Hippocampal formation (tissue), 2 donors: ENCODE results near the gene PPP1R9A.

Source experiments
- DNase-seq, 2 donors: peaks; one replicate each; lab custom pipeline; 2025; lab: John Stamatoyannopoulos, UW

Gene PPP1R9A

DNA sequence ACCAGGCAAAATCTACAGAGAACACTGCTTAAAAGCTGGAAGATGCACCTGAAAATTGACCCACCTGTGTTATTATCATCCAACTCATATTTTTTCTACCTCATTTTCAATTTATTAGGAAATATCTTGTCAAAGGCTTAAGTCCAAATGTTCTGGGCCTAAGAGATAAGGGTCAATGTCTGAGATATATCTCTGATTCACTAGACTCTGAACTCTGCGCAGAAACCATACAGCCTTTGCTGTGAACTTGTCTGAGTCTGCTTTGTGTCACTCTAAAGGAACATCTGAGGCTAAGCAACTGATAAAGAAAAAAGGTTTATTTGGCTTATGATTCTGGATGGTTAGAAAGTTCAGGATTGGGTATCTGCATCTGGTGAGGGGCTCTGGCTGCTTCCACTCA lies 413.3 kb downstream of the PPP1R9A start:
- DNase-seq: no peak

DNA sequence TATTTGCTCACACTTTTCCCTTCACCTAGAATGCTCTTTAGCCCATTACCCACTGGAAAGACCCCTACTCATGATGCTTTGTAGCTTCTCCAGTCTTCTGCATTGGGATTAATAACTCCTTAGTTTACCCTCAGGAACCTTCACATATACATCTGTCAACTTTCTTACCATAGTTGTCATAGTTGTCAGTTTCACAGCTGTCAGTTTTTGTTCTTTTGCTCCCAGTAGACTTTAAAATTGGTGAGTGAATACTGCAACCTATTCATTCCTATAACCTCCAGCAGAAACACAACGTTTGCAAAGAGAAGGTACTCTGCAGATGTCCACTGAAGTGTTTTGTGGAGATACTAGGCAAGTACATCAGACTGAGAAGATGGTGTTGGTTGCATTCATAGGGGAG lies 414.3 kb downstream of the PPP1R9A start:
- no peak for DNase-seq

DNA sequence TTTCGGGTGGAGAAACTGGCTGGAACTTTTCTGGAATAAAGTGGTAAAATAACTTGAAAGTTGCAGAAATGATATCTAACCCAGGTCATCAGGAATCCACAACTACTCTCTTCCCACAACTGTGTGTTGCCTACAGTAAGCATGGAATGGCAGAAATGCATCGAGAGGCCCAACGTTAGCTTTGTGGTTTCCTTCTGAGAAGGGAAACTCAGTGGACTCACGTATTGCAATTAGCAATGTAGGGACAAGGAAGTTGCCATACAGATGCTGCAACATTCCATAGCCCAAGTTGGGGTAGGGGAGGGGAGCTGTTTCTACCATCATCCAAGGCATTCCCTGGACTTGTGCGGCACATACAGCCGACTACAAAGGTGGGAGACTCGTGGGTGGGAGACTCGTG lies 415.0 kb downstream of the PPP1R9A start:
- DNase-seq: no peak

DNA sequence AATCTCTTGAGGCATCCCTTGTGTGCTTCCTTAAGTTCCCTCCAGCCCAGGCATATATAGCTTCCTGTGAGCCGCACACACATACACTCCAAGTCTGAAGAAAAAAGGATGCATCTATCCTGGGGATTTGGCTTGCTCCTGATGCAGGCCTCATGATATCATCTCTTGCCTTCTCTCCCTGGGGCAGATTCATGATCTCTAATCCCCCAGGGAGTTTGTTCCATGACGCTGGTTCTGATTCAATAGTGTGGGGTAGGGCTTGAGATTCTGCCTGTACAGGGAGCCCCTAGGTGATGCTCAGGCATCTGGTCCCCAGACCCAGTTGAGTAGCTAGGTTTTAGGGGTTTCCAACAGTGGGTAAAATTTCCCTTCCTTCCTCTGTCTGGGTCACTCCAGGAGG lies 415.5 kb downstream of the PPP1R9A start:
- DNase-seq: no peak

DNA sequence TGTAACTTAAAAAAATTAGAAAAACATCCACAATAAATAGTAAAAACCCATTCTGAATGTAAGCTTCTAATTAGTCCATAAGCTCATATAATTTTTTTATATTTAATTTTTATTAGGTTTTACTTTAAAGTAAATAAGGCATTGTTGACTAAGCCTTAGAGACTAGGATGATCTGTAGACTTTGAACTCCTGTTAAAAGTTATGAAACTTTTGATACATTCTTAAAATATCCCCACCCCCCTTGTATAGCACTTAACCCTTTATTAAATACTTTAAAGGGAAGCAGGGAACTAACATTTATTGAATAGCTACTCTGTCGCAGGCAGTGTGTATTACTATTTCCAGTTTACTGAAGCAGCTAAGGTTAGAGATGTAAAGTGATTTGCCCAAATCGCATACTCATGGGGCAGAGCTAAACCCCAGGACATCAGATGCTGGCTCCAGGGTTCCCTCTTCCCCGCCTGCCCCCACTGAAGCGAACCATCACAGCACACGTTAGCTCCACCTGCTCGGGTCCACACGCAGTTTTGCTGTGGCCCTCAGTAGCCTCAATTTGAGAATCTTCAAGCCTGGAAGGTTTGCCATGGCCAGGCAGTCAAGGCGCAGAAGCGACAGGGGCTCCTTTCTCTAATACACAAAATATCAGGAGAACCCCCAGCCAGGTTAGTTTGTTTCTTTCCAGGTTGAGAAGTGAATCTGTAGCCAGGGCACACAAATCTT lies 416.2 kb downstream of the PPP1R9A start:
- no peak for DNase-seq

DNA sequence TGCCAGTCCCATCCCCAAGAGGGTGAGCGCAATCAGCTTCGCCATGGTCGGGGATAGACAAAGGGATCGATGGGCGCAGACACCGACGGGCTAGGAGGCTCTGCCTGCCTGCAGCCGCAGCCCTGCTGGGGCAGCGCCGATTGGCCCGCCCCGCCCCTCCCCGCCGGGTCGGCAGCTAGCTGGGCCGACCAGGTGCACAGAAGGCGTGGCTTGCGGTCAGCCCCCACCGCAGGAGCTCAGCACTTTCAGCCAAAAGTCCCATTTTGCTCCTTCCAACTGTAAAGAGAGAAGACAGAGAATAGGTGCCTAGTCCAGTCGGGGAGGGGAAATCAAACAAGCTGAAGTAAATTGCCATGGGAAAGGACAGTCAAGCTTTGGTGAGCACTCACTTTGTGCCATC lies 417.0 kb downstream of the PPP1R9A start, which contains the start of gene PON1:
TSS of gene PON1 (minus strand) at position 102 of the 400 bp plus-strand sequence. CDS start at position 45, 57 bp downstream.
- no peak for DNase-seq

DNA sequence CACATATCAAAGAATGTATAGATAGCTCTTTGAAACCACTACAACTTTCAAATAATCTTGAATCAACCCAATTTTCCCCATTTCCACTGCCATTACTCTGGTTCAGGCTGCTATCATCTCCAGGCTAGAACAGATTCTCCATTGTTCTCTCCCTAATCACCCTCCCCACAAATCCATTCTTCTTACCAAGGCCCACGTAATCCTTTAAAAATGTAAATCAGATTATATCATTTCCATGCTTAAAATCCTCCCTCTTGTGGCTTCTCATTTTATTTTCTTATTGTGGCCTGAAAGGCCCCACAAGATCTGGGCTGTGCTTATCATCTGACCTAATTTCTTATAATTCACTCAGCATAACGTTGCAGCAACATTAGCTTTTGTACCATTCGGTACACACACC lies 420.0 kb downstream of the PPP1R9A start:
- DNase-seq: no peak

DNA sequence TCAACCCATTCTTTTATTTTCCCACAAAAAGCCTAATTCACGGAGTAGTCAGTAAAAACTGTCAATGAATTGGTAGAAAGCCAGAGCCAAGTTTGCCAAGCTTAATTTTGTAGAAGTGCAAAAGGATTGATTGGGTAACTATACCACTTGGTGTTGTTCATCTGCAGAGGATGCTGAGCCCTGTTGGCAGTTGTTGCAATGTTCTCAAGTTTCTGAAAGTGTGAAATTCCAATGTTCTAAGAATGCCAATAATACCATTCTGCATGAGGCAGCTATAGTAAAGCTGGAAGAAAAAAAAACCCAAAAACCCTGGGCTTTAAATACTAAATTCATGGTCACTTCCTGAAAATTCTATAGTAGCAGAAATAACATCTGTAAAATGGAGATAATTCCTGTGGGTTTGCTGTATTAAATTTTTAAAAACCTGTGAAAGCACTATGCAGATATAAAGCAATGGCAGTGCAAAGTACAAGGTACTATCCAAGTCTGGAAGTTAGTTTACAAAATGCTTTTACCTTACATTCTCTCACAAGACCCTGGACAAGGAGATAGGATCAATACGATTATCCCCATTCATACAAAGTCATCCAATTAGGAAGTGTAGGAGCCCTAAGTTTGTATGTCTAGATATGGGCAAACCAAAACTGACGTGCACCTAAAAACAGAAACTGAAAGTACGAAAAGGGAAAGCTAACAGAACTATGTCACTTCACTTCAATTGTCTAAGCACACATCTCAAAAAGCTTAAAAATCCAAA lies 423.0 kb downstream of the PPP1R9A start:
- no peak for DNase-seq

DNA sequence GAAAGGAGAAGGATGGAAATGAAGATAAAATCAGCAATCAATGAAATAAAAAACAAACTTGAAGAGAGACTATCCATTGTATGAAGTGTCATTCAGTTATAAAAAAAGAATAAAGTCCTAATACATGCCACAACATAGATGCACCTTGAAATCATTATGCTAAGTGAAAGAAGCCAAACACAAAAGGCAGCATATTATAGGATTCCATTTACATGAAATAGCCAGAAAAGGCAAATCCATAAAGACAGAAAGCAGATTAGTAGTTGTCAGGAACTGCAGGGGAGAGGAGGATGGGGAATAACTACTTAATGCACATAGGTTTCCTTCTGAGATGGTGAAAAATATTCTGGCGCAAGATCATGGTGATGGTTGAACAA lies 423.6 kb downstream of the PPP1R9A start:
- DNase-seq: no peak

DNA sequence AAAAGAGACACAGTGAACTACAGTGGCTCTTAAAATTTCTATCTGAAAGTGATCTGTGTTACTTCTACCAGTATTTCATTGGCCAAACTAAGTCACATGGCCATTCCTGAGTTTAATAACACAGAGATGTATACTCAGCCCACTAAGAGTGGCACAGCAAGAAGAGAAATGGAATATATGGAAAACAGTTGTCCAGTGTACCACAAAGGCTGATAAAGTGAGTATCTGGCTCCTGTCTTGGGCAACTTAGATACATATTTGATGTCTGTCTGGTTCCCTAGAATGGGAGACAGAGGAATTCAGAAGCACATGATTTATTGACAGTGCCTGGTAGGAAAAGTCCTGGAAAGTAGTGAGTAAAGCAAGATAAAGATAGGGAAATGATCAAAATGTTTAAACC lies 427.1 kb downstream of the PPP1R9A start:
- no peak for DNase-seq

DNA sequence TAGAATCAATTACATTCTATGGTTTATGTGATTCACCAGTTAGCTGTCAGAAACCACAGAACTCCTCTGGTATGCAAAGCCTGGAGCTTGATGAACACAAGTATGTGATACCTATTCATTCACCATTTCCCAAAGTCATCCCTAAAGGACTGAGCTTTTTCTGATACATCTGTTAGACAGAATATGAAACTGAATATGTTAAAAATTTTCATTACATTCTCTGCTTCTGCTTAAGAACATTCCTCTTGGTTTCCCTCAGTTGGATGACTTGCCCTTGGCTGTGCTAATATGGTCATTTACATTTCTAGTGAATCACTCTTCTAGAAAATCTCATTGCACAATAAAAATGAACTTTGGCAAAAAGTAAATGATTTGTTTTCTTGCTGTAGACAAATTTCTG lies 427.7 kb downstream of the PPP1R9A start:
- DNase-seq: no peak

DNA sequence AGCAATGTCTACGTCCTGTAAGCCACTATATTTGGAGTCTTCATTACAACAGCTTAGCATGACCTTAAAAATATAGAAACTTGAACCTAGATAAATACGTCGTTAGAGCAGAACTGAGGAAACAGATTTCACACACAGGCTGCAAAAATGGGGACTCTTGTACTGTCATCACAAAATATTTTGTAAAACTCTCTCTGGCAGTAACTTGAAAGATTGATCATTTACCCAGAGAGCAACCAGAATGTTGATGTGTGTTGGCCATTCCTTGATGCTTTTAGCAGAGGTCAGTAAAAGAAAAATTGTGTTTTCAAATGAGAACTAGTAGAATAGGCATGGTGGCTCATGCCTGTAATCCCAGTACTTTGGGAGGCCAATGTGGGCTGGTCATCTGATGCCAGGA lies 431.4 kb downstream of the PPP1R9A start:
- DNase-seq: no peak

DNA sequence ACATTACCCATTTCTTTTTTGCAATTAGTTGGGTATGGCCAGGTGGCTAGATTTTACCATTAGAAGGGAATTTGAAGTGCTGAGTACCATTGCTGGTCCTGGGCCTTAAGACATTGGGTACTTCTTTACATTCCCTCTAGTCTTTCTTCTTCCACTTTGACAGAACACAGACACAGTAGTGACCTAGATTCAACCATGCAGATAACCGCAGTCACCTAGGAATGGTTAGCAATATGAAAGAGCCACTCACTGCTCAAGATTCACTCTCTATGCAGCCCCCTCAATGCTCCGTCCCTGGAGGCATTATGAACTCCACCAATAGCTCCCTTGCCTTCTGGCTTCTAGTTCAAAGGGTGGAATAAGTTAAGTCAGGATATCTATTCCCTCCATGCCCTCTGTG lies 433.1 kb downstream of the PPP1R9A start:
- no peak for DNase-seq

DNA sequence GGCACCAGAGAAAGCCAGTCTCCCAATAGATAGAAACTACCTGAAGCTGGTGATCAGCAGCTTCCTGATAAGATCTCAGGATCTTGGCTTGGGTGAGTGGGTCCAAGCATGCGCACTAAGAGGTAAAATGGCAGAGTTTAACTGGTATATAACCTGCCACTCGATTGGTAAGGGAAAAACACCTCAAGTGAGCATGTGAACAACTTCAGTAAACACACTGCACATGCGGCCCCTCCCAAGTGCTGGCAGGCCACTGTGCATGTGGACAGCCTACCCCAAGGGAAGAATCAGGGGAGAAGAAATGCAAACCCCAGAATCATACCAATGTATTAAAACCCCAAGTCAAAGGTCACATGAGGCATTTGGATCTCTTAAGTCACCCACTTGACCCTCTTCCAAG lies 434.6 kb downstream of the PPP1R9A start:
- no peak for DNase-seq

DNA sequence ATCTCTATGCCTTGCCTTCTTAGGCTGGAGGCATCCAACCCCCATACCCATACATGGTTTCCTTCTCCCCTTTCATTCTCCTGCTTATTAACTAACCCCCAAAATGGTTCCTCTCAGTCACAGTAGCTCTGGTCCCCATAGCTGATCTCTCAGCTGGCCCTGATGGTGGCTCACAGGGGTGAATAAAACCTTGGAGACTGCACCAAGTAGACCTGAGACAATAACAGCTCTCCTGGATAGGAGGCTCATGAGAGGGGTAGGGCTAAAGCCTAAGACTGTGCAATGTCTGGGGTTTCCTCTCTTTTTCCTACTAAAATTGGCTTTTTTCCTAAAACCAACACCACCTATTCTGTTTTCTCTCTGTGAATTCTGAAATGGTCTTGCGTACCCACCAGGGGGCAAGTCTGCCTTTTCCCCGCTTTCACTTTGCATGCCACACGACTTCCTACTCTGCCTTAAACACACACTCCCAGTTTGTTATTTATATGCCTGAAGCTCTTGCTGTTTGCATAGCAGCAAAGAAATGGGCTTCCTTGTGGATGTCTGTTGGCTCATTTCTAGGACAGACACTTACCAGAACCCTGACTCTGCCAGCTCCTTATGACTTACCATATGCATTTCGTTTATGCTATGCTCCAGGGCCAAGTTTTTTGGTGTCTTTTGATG lies 435.4 kb downstream of the PPP1R9A start:
- no peak for DNase-seq
